WTC11 (cell line): ENCODE results near the gene BFSP2.

Experiments used
- CREB1 ChIP-seq: sonication (generic); formaldehyde crosslinking; IDR thresholded peaks from 2 replicates; pipeline ENCODE4 v1.8.0; 2023; ENCODE audit warnings: mild to moderate bottlenecking, missing genetic modification reagents
- ELF4 ChIP-seq: sonication (generic); formaldehyde crosslinking; IDR thresholded peaks from 2 replicates; pipeline ENCODE4 v1.8.1; 2022; ENCODE audit warnings: low read depth, mild to moderate bottlenecking, moderate library complexity, missing genetic modification reagents
- KAT7 ChIP-seq: sonication (generic); formaldehyde crosslinking; IDR thresholded peaks from 2 replicates; pipeline ENCODE4 v1.8.1; 2023; ENCODE audit warnings: missing genetic modification reagents, mild to moderate bottlenecking, borderline replicate concordance
- RELA ChIP-seq: sonication (generic); formaldehyde crosslinking; IDR thresholded peaks from 2 replicates; pipeline ENCODE4 v1.8.1; 2022; ENCODE audit warnings: missing genetic modification reagents, mild to moderate bottlenecking, borderline replicate concordance
- TF ChIP-seq, protein P1 (sequence below): fragments of 200-600 bp; IDR thresholded peaks from 2 replicates; pipeline ENCODE4 v1.8.0; 2022; ENCODE audit warnings: antibody characterized with exemption
- TF ChIP-seq, protein P2 (sequence below): sonication (generic); formaldehyde crosslinking; IDR thresholded peaks from 2 replicates; pipeline ENCODE4 v1.8.0; 2022; ENCODE audit warnings: mild to moderate bottlenecking, missing genetic modification reagents
- TF ChIP-seq, protein P3 (sequence below): sonication (generic); formaldehyde crosslinking; IDR thresholded peaks from 2 replicates; pipeline ENCODE4 v1.8.0; 2022; ENCODE audit warnings: missing genetic modification reagents
- TF ChIP-seq, protein P4 (sequence below): sonication (generic); formaldehyde crosslinking; IDR thresholded peaks from 2 replicates; pipeline ENCODE4 v1.8.0; 2022; ENCODE audit warnings: mild to moderate bottlenecking, missing genetic modification reagents

DNA sequence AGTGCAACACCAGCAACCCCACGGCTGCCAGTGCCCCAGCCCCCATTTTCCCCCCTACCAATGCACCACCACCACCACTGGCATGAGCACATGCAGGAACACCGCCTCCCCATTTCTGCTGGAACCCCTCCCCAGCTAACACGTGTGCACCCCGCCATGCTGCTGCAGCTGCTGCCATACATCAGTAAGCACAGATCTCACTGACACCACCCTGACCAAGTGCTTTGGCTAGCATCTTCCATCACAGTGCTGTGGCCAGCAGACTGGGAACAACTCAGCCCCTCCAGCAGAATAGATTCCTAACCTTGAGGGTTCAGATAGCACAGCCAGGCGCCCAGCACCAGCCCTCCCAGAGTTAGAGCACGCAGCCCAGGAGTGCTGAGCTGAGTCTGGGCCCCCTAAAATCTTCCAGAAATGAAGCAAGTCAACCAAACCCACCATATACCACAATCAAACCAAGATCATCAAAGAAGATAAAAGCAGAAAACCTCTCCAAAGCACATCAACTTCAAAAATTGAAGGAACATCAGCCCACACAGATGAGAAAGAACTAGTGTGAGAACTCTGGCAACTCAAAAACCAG is 92.4 kb downstream of the BFSP2 start:
- TF ChIP-seq, protein P1, sequence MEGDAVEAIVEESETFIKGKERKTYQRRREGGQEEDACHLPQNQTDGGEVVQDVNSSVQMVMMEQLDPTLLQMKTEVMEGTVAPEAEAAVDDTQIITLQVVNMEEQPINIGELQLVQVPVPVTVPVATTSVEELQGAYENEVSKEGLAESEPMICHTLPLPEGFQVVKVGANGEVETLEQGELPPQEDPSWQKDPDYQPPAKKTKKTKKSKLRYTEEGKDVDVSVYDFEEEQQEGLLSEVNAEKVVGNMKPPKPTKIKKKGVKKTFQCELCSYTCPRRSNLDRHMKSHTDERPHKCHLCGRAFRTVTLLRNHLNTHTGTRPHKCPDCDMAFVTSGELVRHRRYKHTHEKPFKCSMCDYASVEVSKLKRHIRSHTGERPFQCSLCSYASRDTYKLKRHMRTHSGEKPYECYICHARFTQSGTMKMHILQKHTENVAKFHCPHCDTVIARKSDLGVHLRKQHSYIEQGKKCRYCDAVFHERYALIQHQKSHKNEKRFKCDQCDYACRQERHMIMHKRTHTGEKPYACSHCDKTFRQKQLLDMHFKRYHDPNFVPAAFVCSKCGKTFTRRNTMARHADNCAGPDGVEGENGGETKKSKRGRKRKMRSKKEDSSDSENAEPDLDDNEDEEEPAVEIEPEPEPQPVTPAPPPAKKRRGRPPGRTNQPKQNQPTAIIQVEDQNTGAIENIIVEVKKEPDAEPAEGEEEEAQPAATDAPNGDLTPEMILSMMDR = no peak
- TF ChIP-seq, protein P2, sequence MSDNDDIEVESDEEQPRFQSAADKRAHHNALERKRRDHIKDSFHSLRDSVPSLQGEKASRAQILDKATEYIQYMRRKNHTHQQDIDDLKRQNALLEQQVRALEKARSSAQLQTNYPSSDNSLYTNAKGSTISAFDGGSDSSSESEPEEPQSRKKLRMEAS = no peak
- TF ChIP-seq CREB1 (CRISPR knock-in tag) = no peak
- TF ChIP-seq, protein P3, sequence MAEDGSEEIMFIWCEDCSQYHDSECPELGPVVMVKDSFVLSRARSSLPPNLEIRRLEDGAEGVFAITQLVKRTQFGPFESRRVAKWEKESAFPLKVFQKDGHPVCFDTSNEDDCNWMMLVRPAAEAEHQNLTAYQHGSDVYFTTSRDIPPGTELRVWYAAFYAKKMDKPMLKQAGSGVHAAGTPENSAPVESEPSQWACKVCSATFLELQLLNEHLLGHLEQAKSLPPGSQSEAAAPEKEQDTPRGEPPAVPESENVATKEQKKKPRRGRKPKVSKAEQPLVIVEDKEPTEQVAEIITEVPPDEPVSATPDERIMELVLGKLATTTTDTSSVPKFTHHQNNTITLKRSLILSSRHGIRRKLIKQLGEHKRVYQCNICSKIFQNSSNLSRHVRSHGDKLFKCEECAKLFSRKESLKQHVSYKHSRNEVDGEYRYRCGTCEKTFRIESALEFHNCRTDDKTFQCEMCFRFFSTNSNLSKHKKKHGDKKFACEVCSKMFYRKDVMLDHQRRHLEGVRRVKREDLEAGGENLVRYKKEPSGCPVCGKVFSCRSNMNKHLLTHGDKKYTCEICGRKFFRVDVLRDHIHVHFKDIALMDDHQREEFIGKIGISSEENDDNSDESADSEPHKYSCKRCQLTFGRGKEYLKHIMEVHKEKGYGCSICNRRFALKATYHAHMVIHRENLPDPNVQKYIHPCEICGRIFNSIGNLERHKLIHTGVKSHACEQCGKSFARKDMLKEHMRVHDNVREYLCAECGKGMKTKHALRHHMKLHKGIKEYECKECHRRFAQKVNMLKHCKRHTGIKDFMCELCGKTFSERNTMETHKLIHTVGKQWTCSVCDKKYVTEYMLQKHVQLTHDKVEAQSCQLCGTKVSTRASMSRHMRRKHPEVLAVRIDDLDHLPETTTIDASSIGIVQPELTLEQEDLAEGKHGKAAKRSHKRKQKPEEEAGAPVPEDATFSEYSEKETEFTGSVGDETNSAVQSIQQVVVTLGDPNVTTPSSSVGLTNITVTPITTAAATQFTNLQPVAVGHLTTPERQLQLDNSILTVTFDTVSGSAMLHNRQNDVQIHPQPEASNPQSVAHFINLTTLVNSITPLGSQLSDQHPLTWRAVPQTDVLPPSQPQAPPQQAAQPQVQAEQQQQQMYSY = no peak
- TF ChIP-seq ELF4 (CRISPR knock-in tag) = no peak
- TF ChIP-seq RELA = no peak
- TF ChIP-seq KAT7 (CRISPR knock-in tag) = no peak
- TF ChIP-seq, protein P4, sequence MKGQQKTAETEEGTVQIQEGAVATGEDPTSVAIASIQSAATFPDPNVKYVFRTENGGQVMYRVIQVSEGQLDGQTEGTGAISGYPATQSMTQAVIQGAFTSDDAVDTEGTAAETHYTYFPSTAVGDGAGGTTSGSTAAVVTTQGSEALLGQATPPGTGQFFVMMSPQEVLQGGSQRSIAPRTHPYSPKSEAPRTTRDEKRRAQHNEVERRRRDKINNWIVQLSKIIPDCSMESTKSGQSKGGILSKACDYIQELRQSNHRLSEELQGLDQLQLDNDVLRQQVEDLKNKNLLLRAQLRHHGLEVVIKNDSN (CRISPR knock-in tag) = no peak
